ENCODE data around the gene SAMD1.
A peak's percentile ranks its signal among the peaks of the same experiment; 100 is the strongest.

SAMD1 gene

DNA sequence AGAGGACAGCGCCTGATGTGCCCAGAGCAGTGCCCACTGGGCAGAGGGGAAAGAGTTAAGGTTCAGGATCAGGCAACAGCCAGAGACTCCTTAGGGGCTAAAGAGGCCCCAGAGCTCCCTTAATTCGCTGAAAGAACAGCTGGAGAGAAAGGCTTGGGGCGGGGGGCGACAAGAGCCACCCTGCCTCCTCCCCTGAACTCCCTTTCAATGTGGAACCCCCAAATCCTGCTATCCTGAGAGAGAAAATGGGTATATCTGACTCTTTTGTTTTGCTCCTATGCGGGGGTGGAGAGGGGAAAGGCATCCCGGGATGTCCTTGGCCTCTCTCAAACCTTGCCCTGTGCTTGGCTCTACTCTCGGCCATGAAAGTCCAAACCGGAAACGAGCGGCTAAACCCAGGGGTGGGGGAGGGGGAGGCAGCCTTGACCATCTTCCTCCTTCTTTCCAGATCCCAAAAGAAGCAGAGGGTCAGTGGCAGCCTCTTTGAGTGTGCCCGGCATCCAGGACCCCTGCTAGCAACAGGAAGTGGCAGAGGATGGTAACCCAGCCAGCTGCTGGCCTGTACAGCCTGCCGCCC, 22.3 kb upstream of the SAMD1 start:
- no peak for DNase-seq

DNA sequence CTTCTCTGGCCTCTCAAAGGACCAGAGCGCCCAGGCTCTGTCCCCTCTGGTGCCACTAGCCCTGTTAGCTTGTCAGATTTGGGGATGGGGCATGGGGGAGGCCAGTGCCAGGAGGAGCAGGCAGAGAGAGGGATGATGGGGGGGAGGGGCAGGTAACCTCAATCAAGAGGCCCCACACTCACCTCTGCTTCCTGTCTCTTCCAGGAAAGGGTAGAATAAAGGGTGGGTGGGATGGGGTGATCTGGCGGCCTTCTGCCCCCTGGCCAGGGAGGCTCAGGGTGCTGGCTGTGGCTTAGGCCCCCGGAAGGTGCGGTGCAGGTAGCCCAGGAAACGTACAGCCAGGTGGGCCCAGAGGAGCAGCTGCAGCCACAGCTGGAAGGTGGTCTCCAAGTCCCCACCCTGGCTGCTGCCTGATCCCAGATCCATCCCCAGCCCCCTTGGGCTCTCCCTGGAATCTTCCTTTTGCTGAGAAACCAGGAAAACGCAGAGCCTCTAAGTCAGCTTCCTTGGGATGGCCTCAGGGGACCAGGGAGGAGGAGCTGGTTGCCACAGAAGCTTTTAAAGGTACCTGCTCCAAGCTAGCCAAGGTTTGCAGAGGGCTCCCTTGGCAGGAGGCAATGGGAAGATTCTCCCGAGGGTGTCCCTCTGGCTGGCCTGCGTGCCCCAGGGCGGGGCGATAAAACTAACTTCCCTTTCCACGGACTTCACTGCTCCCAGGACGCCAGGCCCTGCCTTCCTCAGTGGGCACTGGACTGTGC, 21.7 kb upstream of the SAMD1 start:
- DNase-seq, result no peak

DNA sequence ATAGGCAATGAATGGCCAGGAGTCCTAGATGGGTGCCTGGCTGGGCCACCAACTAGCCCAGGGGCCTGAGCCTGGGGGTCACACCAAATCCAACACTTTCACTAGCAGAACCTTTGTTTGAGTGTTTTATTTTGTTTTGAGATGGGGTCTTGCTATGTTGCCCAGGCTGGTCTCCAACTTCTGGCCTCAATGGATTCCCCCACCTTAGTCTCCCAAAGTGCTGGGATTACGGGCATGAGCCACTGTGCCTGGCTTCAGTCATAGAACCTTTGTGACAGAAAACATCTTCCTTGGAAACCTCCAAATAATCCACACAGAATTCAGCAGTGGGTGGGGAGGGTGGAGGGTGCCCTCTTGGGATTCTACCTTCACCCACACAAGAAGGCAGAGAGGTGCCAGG, 20.9 kb upstream of the SAMD1 start:
- DNase-seq, result no peak

DNA sequence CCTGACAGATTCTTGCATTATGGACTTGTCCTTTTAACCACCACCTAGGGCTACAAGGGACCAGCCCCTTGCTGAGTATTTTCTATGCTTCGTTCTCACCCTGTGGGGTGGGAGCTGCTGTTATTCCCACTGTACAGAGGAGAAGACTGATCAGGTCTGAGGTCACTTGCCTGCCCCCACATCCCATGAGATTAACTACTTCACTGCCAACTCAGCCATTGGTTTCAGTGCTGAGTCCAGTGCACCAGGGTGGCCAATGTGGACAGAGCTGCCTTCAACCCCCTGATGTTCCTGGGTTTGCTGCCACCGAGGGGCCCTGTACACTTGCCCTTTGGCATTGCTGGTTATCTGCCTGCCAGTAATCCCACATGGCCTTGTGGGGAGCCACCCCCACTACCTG, 20.1 kb upstream of the SAMD1 start:
- no peak for DNase-seq

GRCh38 chr19:14107581-14108461, 17.3 kb upstream of the SAMD1 start:
- DNase-seq, result no peak

DNA sequence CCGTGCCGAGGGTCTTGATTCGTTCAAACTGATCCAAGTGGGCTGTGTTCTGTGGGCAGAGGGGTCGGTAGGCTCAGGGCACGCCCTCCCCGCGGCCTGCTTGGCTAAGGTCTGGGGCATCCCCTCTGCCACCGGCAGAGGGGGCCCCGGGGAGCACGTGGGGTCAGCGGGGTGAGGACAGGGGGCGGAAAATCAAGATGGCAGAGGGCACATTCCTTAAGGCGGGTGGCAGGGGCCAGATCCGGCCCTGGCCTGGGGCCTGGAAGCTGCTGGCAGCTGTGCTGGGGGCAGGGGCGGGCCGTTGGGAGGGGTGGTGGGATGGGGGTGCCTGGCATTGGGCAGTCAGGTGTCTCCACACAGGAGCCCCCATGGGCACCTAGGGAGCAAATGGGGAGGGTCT, 16.3 kb upstream of the SAMD1 start:
- DNase-seq, result no peak

GRCh38 chr19:14105680-14106079, 15.1 kb upstream of the SAMD1 start:
- no peak for DNase-seq

GRCh38 chr19:14103310-14103709, 12.8 kb upstream of the SAMD1 start:
- DNase-seq, result no peak

DNA sequence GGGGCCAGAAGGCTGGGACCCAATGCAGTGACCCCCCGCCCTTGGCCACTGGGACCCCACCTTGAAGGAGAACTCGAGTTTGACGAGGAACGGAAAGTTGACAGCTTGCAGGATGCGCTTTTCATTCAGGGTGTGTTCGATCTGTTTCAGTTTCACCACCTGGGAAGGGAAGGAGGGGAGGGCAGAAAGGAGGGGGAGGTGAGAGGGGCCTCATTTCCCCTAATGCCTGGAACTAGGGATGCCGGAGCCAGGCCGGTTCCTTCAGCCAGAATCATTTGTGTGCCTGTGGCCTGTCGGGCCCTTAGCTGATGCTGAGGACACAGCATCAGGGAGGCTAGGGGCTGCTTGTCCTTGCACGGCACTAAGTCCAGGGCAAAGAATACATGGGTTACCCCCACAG, 12.2 kb upstream of the SAMD1 start:
- no peak for DNase-seq

DNA sequence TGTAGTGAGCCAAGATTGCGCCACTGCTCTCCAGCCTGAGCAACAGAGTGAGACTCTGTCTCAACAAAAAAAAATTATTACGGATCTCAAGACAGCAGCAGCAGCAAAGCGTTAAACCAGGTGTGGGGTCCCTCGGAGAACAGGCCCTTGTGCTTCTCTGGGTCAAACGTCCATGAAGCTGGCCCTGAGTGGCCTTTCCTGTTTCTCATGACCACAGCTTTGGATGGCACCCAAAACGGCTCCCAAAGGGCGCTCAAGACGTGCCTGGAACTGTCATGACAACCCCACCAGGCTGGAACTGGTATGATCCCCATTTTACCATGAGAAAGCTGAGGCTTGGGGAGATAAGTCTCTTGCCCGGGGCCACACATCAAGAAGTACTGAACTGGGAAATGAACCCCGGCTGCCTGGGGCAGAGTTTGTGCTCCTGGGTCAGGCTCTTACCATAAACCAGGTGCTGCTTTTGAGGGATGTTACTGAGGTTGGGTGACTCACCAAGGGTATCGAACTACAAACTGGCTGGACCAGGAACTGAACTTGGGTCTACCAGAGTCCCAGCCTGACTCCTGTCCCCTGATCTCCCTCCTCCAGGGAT, 11.6 kb upstream of the SAMD1 start:
- DNase-seq, result no peak

DNA sequence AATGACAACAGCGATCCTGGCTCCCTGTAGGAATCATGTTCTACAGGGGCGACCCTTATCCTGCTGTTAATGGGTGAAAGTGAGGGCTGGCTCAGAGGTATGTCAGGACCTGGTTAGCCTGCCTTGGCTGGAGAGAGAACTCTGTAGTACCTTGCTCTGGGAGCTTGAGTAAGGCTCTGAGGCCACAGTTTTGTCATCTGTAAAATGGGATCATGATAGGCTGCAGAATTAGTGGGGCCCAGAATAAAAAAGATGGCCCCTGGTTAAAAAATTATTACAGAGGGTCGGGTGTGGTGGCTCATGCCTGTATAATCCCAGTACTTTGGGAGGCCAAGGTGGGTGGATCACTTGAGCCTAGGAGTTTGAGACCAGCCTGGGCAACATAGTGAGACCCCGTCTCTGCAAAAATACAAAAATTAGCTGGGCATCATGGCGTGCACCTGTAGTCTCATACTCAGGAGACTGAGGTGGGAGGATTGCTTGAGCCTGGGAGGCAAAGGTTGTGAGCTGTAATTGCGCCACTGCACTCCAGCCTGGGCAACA, 10.5 kb upstream of the SAMD1 start:
- no peak for DNase-seq

DNA sequence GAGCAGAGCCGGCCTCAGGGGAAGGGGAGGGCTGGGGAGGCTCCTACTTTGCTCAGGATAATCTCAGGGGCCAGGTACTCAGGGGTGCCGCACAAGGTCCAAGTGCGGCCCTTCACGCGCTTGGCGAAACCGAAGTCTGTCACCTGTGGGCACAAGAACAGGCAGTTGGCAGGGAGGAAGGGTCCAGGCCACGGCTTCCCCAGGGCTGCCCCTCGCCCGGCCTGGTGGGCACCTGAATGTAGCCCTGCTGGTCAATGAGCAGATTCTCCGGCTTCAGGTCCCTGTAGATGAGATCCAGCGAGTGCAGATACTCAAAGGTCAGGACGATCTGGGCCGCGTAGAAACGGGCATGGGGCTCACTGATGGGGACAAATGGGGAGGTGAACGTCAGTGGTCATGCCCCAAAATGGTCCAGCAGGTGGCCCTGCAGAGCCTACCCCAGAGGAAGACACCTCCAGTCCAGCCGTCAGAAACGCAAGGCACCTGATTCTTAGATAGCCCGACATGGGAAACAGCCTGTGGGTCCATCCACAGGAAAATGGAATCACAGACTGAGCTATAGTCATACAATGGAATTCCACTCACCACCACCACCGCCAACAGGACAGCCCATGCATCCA, 7.1 kb upstream of the SAMD1 start:
- no peak for DNase-seq

- DNase-seq, result no peak
Measured at GRCh38 chr19:14096272-14096992, 5.9 kb upstream of the SAMD1 start.

GRCh38 chr19:14094854-14095253, 4.3 kb upstream of the SAMD1 start:
- no peak for DNase-seq

- no peak for DNase-seq
Measured at GRCh38 chr19:14093117-14093823, 2.7 kb upstream of the SAMD1 start.

DNA sequence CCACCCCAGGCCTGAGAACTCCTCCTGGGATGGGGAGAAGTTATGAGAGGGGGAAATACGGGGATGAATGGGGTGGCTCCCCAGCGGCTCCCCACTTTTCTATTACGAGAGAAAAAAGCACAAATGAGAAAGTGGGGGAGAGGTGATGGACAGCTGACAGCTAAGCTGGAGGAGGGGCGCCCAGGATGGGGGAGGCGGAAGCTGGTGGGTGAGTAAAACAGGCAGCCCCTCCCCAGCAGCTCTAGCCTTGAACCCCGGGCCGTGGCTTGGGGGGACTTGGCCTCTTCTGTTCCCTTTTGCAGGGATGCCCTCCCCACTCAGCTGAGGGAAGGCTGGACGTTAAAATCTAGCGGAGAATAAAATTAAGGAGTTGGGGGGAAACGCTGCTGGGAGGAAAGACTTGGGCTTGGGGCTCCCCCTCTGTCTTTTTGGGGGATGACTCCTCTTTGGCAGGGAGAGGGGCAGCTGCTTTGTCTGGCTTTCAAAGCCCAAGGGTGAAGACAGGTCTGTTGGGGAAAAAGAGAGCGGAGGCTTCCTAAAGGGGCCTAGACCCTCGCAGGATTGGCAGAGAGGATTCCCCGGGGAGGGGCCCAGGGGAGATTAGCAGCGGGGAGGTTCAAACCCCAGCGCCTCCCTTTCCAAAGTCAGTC, 1.4 kb upstream of the SAMD1 start:
- no peak for DNase-seq

- DNase-seq, result peak; percentile 67
Measured at GRCh38 chr19:14091081-14091812, 696 bp upstream of the SAMD1 start.

DNA sequence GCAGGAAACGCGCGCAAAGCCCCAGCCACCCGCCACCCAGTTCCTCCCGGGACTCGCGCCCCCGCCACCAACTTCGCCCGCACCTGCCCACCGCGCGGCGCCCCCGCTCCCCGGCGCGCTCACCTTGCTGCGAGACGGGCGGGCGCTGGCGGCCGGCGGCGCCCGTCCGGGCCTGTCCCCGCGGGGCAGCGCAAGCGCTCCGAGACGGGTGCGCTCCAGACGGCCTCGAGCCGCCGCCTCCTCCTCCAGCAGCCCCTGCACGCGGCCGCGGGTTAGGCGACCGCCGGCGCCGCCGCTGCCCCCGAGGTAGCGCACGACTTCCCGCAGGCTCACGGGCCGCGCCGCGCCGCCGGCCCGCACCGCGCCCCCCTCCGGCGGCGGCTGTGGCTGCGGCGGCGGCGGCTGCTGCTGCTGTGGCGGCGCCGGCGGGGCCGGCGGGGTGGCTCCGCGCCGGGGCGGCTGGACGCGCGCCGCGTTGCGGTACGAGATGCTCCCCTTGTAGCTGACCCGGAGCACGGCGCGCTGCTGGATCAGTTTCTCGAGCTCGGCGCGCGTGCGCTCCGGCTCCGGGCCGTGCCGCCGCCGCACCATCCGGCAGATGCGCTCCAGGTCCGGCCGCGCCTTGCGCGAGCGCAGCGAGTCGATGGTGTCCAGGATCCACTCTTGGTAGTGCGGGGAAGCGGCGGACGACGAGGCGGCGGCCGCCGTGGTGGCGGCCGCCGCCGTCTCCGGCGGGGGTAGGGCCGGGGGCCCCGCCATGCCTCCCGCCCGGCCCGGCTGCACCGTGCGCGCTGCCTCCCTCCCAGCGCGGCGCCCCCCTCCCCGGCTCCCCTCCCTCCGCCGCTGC, 666 bp downstream of the SAMD1 start:
- no peak for DNase-seq

GRCh38 chr19:14089412-14089661, 1.2 kb downstream of the SAMD1 start:
- DNase-seq, result no peak
